HepG2 (cell line): Measurements from ENCODE around the gene C17orf75.

Experiments used
- CHD2 ChIP-seq: IDR thresholded peaks from 2 replicates; pipeline ENCODE4 v1.6.1; 2011; ENCODE audit warnings: low read depth, low read length, improper control_type of control experiment
- CTCF ChIP-seq: sonication (generic); formaldehyde crosslinking; IDR thresholded peaks from 2 replicates; pipeline ENCODE4 v1.5.0; 2020; ENCODE audit warnings: mild to moderate bottlenecking, missing genetic modification reagents, moderate library complexity
- EP300 ChIP-seq, 3 experiments: sonication (generic) in 1 of 3; formaldehyde crosslinking in 1 of 3; IDR thresholded peaks; 2 replicates each; pipeline versions ENCODE4 v1.5.1 to v1.6.1; 2011 to 2020; ENCODE audit warnings: low read depth in 2 of 3, low read length in 2 of 3, borderline replicate concordance in 1 of 3, improper control_type of control experiment in 1 of 3, mild to moderate bottlenecking in 1 of 3, missing genetic modification reagents in 1 of 3, moderate library complexity in 1 of 3
- EZH2 ChIP-seq: conservative IDR thresholded peaks from 2 replicates; pipeline ENCODE4 v1.6.1; 2012; ENCODE audit warnings: mild to moderate bottlenecking, low read depth, low read length, moderate library complexity
- GABPB1 ChIP-seq: IDR thresholded peaks from 2 replicates; pipeline ENCODE4 v1.6.1; 2016; ENCODE audit warnings: mild to moderate bottlenecking, missing genetic modification reagents, moderate library complexity, missing compliant biosample characterization
- SMAD3 ChIP-seq: sonication (generic); formaldehyde crosslinking; IDR thresholded peaks from 2 replicates; pipeline ENCODE4 v1.4.0; 2020; ENCODE audit warnings: missing genetic modification reagents
- ZBTB1 ChIP-seq: sonication (generic); formaldehyde crosslinking; IDR thresholded peaks from 2 replicates; pipeline ENCODE4 v1.4.0; 2020; ENCODE audit warnings: missing genetic modification reagents, borderline replicate concordance

GRCh38 chr17:32355649-32356377 lies 13.8 kb upstream of the C17orf75 start:
- TF ChIP-seq GABPB1 (no peak), EZH2 (no peak), SMAD3 (CRISPR knock-in tag) (no peak), CTCF (no peak), ZBTB1 (CRISPR knock-in tag) (no peak), CHD2 (no peak), EP300 (IDR thresholded peaks at IDR 0.05; ENCODE audit: low read depth in 2 of 2, low read length in 2 of 2) (no peak), EP300 (CRISPR knock-in tag; IDR thresholded peaks at IDR 0.05; ENCODE audit: borderline replicate concordance) (no peak)
